Activated CD4-positive, alpha-beta T cell treated with anti-CD3 and anti-CD28 coated beads for 1 hour (primary cell): ENCODE results near the gene RAB43.

Experiments used
- DNase-seq: peaks from one replicate; pipeline ENCODE4 v3.0.0-alpha.2; 2020

The RAB43 gene

DNA sequence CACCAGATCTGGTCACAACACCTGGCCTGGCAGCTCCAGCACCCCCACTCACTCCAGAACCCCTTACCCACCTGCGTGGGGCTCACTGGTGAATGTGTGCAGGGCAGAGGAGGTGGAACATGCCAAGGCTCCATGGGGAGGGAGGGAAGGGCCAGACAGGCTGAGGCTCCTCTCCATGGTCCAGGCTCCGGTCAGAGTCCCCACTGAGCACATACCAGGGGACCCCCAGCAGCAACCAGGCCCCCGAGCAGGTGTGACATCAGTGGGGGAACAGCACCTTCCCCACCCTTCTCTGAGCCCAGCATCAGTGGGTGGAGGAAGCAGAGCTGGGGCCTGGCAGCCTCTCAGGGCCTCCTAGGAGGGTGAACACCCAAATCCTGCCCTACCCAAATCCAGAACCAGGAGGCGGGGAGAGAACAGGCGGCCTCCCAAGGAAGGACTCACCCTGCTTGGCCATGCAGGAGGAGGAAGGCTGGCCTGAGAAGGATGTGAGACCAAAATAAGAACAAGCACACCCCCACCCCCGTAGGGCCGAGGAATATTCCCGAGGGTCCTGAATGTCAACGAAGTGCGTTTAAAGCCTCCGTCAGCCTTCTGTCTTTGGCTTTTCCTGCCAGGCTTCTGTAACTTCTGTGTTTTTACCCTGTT is 62.2 kb downstream of the RAB43 start:
- DNase-seq = no peak

DNA sequence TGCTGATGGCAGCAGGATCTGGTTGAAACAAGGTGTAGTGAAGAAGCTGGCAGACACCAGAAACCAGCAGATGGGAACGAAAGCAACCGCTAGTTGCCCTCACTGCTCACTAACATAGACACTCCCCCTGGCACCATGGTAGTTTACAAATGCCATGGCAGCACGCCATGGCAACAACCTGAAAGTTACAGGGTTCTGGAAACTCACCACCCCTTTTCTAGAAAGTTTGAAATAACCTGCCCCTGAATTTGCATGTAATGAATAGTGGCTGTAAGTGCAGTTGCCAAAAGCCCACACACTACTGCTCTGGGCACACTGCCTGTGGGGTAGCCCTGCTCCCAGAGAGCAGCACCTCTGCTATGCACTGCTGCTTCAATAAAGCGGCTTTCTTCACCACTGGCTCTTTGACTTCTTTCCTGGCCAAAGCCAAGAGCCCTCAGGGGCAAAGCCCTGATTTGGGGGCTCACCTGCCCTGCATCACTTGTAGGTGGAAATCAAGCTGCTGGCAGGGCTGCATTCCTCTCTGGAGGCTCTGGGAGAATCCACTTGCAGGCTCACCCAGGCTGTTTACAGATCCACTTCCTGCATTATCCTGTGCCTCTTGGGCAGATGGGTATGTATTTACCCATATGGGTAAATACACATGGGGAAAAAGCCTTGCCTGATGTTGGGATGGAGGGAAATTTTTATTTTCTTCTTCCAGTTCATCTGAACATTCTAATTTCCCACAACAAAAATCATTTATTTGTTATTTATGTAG is 63.0 kb downstream of the RAB43 start:
- DNase-seq = no peak

DNA sequence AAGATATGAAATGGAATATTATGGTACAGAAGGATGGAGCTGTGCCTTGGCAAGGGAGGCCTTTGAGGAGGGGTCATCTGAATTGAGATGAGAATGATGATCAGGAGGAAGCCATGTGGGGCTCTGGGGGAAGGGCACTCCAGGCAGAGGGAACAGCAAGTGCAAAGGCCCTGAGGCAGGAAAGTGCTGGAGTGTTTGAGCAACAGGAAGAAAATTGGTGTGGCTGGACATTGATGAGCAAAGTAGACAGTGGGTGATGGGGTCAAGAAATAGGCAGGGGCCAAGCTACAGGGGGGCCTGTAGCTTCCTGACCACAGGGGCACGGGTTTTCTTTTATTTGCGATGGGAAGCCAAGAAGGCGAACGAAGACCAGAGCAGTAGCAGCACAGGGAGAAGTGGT is 64.4 kb downstream of the RAB43 start:
- no peak for DNase-seq

DNA sequence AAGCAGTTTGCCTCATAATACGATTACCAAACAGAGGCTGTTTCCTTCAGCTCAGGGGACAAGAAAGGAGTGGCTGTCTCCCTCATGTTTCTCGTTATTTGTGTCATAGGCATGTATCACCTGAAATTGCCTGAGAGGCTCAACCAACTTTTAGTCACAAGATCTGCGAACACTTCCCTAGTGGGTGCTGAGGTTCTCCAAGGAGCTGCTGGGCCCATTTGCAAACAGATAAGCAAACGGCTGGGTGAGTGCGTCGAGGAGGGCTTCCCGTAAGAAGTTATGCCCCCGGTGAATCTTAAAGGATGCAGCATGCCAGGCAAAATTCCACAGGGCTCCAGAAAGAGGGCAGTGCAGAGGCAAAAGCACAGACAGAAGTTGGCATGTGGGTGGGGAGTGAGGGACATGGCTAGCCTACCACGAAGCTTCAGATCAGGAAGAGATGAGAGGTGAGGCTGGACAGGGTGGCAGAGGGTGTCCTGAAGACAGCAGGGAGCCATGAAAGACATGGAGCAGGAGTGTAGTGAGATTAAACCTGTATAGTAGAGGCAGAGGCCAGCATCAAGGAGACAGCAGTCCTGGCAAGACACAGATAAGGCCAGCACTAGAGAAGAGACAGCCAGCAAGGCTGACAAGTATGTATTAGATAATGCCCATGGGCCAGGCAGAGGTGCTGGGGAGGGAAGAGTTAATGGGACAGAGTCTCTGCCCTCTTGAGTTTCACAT is 65.0 kb downstream of the RAB43 start:
- no peak for DNase-seq

DNA sequence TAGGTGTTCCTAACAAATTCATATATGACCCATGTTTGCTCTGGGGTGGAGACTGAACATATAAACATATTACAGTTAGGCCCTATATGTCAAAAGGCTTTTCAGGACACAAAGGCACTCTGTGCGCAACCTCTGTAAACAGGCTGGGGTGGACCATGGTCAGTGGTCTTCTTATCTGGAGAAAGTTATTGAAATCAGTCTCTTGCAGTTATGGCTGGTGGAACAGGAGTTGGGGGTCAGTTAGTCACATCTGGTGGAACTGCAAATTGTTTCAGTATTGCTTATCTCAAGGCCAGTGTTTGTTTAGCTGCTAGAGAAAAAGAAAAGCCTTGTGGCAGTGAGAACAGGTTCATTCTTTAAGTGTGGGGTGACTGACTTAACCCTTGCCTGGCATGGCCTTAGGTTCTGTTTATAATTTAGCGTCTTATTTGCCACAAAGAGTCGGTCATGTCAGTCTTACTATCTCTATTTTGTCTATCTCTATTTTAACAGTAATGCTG is 66.9 kb downstream of the RAB43 start:
- DNase-seq = no peak

DNA sequence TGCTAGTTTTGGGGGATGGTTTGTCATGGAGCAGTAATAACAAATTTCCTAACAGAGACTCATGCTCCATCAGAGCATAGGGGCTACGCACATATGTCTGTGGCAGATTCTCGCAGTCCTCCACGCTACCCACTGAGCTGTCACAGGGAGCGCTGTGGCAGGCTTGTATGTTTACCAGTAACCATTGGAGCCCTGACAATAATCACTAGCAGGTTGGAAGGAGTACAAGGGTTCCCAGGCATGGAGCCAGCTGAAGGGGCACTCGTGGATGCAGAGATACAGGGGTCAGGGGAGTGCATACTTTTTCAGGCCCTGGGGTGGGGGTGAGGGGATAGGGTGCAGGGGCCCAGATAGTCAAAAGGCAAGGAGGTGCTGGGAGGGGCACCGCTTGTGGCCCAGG is 68.9 kb downstream of the RAB43 start:
- no peak for DNase-seq

DNA sequence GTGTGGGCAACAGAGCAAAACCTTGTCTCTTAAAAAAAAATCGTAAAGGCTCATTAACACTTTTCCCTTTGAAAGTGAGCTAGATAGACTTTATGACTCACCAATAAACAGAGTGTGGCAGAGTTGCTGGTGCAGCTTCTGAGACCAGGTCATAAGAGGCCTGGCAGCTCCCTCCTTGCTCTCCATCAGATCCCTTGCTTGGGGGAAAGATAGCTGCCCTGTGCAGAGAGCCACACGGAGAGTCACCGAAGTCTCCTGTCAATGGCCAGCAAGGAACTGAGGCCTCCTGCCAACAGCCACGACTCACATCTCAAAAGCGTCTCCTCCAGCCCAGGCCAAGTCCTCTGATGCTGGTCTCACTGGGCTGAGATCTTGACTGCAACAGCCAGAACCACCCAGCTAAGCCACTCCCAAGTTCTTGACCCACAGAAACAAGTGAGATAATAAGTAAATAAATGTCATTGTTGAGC is 69.7 kb downstream of the RAB43 start:
- no peak for DNase-seq

DNA sequence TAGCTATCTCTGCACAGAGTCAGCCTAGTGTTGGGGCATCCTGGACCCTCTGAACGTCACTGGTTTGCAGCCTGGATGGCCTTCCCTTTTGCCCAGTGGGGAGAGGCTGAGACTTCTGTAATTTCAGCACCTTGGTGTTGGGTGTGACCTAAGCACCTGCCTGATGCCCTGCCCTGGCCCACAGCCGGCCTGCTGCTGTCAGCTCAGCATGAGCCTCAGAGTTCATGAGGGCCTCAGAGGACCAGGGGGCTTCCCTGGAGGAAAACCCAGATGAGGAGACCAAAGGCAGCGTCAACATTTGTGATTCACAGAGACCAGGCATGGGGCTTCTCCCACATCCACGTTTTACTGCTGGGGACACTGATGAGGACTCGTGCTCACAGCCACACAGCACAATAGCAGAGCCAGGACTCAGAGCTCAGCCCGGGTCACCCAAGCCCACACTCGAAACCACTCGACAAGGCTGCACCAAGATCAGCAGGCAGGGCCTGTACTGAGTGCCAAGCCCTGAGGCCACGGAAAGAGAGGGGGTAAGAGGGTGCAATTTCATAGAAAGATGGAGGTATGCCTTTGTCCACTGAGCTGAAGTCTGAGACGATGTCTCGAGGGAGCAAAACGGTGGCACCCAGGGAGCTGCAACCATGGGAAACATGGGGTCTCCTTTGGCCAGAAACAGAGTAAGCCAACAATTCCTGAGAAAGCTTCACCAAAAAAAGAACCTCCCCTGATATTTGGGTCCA is 70.9 kb downstream of the RAB43 start:
- no peak for DNase-seq

DNA sequence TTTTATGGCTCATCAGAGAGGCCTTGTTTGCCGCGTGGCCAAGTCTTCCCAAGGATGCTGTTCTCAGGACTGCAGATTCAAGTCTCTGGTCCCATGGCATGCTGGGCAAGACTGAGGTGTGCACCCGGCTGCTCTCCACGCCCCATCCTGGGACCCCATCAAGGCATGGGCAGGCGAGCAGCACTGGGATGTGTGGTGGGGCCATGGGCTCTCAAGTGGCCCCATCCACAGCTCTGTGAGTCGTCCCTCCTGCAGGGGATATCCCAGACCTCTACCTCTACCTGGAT is 74.1 kb downstream of the RAB43 start:
- no peak for DNase-seq

DNA sequence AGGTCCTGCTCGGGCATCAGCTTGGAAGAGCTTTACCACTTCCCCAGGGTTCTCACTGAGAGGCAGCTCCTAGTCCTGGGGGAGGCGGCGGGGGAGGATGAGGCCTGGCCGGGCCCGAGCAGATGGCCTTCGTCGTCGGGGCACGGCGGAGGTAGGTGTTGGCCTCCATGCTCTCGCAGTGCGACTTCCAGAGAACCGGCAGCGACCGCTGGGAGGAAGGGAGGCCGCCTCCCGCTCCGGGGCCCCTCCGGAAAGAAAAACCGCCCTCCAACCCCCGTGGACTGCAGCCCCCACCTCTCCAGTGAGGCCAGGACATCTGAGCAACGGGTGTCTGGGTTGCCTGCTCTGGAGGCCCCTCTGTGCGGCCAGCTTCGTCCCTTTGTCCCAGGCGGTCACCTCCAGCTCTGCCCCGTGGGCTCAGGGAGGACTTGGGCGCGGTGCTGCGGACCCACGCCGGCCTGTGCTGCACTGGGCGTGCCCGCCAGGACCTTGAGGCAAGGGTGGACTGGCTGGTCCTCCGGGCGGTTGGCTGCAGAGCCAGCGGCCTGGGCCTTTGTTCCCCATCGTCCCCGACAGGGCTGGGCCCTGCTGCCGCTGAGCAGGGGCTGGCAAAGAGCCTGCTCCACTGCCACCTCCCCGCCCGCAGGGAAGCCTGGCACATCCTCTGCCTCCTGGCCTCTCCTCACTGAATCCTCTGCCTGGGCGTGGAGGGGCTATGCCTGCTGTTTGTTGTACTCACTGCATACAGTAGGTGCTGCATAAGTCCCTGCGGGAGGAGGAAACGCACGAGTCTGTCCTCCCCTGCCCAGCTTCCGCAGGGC is 74.7 kb downstream of the RAB43 start:
- DNase-seq = no peak

DNA sequence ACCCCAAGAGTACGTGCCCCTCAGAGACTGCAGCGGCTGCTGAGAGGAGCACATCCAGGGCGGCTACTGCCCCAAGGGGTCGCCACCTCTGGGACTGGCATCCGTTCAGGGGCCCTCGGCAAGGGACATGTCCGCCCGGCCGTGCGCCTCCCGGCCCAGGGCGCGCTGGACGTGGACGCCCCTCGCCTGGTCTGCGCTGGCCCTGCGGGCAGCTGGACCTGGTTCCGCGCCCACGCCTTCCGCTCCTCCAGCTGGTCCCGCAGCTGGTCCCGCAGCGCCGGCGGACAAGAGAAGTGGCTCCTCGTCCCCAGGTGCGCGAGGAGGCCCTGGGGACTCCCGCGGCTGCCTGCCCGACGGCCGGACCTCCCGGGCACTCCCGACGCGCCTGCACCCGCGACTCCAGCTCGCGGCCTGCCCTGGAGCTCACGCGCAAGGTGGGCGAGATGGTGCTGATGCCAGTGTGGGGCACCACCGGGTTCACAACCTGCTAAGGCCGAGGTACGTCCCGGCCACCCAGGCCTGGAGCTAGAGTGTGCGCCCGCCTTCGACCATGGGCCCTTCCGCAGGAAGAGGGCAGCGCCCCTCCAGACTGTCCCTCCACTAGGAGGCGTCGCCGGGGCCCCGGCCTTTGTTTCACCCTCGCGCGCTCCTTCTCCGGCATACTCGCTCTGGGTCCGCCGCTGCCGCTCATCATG is 75.4 kb downstream of the RAB43 start:
- DNase-seq = no peak

DNA sequence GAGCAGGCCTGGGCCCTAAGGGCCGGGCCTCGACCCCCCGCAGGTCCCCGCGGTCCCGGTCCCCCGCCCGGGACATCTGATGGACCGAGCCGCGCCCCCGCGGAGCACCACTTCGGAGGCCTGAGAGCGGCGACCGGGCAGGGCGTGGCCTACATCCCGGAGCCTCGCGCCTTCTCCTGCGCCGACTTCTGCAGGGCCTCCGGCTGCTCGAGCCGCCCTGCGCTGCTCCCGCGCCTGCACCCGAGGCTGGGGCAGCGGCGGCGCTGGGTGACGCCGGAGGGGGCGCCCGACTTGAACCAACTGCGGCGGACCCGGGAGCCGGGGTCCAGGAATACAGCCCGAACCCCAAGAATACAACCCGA is 75.9 kb downstream of the RAB43 start:
- no peak for DNase-seq

DNA sequence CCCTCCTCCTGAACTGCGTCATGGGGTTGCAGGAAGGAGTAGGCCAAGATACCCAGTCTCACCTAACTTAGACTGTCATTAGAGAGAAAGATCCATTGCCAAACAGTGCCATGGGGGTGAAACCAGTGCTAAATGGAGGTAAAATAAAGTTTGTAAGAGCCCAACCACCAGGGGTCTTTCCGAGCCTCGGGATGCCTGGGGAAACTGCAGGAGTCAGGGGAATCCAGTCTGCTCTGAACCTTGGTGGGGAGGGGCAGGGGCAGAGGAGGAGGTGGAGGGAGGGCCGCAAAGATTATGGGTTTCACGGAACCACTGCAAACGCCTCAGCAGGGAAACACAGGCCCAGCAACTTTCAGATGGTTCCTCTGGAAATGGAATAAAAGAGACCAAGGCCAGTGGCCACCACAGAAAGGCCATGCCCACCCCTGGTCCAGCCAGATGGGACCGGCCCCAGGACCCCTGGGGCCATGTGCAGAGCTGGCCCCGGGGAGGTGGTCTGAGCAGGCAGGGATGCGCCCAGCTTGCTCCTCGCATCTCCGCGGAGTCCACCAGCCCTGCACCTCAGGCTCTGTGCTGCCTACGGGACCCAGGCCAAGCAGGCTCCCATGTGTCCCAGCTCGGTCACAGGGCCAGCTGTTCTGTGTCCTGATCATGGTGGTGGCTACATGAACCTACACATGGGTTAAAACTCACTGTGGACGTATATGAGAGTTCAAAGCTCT is 80.9 kb downstream of the RAB43 start:
- DNase-seq = no peak

DNA sequence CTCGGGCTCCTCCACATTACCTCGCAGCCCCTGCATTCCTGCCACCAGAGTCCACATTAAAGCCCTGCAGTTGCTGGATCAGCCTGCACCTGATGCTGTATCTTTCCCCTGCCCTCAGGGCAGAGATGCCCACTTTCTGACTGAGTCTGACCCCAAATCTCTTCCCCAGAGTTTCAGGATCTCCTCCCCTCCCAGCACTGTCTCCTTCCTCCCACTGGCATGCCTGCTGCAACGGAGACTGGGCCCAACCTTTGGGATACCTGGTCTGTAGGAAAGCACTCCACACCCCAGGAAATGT is 81.6 kb downstream of the RAB43 start:
- no peak for DNase-seq

DNA sequence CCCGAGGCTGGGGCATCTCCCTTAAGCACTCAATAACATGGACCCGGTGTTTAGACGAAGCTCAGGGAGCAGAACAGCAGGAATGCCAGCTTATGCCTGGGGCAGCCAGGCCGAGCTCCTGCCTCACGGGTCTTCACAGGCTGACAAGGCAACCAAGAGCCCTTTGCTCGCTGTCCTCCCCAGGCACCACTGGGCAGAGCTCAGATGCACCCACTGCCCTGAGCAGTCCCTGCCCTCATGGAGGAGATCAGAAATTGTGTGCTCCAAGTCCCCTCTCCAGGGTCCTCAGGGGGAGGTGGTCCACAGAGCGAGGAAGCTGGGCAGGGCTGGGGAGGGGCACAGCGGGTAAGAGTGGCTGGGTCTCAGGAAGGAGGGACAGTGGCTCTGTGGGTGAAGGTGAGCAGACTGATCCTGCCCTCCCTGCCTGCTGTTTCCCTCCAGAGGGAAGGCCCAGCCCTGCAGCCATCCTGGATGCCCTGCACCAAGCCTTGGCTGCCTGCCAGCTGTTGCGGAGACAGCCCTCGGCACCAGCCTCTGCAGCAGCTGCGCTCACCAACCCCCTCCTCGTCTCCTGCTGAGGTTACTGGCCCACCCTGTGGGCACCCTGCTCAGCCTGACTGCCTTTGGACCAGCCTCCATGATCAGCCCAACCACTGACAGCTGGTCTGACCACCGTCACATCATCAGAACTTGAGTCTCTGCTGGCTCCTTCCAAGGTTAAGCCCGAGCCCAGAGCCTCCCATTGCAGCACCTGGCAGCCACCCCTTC is 82.1 kb downstream of the RAB43 start:
- DNase-seq = no peak

DNA sequence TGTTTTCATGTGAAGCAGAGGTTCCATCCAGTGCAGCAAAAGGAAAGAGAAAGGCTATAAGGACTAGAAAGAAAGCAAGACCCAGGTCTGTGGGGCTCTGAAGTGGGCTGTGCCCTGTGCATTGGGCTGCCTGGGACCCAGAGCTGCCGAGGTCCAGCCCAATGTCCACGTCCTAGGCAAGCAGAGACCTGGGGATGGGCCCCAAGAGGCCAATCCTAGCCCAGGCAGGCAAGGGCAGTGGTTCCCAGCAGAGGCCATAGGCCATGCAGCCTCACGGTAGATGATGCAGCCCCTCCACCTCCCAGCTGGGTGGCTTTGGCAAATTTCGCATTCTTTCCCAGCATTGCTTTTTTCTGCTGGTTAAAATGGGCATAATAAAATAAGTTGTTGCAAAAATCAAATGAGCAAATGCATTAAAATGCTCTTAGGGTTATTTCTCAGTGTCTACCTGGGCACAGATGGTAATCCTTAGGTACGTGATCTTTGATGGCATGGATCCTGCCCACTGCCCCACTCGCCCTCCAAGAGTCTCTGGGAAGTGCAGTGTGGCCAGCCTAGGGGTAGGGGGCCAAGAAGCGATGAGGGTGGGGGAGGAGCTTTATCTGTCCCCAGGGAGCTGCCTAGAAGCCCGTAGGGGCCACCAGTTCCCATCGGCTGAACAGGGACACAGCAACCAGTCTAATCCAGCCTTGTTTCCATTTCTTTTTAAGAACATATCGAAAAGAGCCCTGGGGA is 83.3 kb downstream of the RAB43 start:
- DNase-seq = no peak
